IMR-90 (cell line): ENCODE data around the gene VAV3. TPM values are rescaled to one million over a fixed set of nuclear protein-coding genes. Genes with fewer than 3 reads are reported as not detected.

Experiments used
- ATAC-seq: fragments of 200-7000 bp; cut with Tn5 transposase; 2 replicates; pipeline ENCODE4 v1.9.1; 2020; ENCODE audit warnings: low read depth, mild to moderate bottlenecking, moderate library complexity
- BruUV-seq: library from RNA; stranded (reverse); fragments of 400-500 nt; replicated peaks from 2 replicates; lab custom pipeline; 2021; lab: Mats Ljungman, UMichigan
- CTCF ChIA-PET: fragments of 300-600 bp; formaldehyde crosslinking; extraction: SDS; loops from one replicate; lab custom pipeline; 2021; ENCODE audit warnings: antibody characterized with exemption; lab: Yijun Ruan, JAX
- POLR2A ChIA-PET: fragments of 300-600 bp; sonication (Branson Sonifier 250); formaldehyde crosslinking; loops from one replicate; lab custom pipeline; 2022; ENCODE audit warnings: antibody characterized with exemption; ENCODE audit not compliant: unreplicated experiment; lab: Charles Lee
- DNase-seq: peaks from one replicate; pipeline ENCODE4 v3.0.0; 2013
- H2AFZ ChIP-seq: replicated peaks from 2 replicates; pipeline ENCODE3; 2013; ENCODE audit warnings: low read length, mild to moderate bottlenecking; ENCODE audit not compliant: poor library complexity
- H2AK5ac ChIP-seq: 2 replicates; pipeline ENCODE4 v1.6.1; 2013; ENCODE audit warnings: low read depth, low read length, inconsistent platforms
- H2AK9ac ChIP-seq: replicated peaks from 2 replicates; pipeline ENCODE3; 2013; ENCODE audit warnings: mild to moderate bottlenecking, low read depth, low read length, moderate library complexity; ENCODE audit not compliant: poor library complexity
- H2BK120ac ChIP-seq: 2 replicates; pipeline ENCODE4 v1.6.1; 2013; ENCODE audit warnings: low read depth, low read length, inconsistent platforms
- H2BK15ac ChIP-seq: 3 replicates; pipeline ENCODE4 v1.6.1; 2013; ENCODE audit warnings: low read depth, low read length, inconsistent platforms
- H2BK20ac ChIP-seq: 2 replicates; pipeline ENCODE4 v1.6.1; 2013; ENCODE audit warnings: low read depth, mild to moderate bottlenecking, inconsistent platforms, low read length, moderate library complexity
- H2BK5ac ChIP-seq: 2 replicates; pipeline ENCODE4 v1.6.1; 2013; ENCODE audit warnings: mild to moderate bottlenecking, low read depth, low read length, inconsistent platforms; ENCODE audit not compliant: poor library complexity, severe bottlenecking
- H3K14ac ChIP-seq: replicated peaks from 2 replicates; pipeline ENCODE4 v1.6.1; 2013; ENCODE audit warnings: low read depth, low read length, inconsistent platforms
- H3K18ac ChIP-seq: 2 replicates; pipeline ENCODE4 v1.6.1; 2013; ENCODE audit warnings: low read depth, low read length, control low read depth
- H3K23ac ChIP-seq: 2 replicates; pipeline ENCODE4 v1.6.1; 2013; ENCODE audit warnings: low read depth, low read length, inconsistent platforms
- H3K27ac ChIP-seq: 2 replicates; pipeline ENCODE4 v1.5.1; 2013; ENCODE audit warnings: mild to moderate bottlenecking, control low read depth, low read length; ENCODE audit not compliant: insufficient read depth
- H3K27me3 ChIP-seq: 2 replicates; pipeline ENCODE4 v1.6.1; 2013; ENCODE audit warnings: low read length; ENCODE audit not compliant: control insufficient read depth, insufficient read depth
- H3K36me3 ChIP-seq: 2 replicates; pipeline ENCODE4 v1.6.1; 2013; ENCODE audit warnings: low read length, mixed read lengths; ENCODE audit not compliant: control insufficient read depth, insufficient read depth
- H3K4ac ChIP-seq: 2 replicates; pipeline ENCODE4 v1.6.1; 2013; ENCODE audit warnings: low read depth, low read length, inconsistent platforms
- H3K4me1 ChIP-seq: 2 replicates; pipeline ENCODE4 v1.6.1; 2013; ENCODE audit warnings: low read length, mixed read lengths; ENCODE audit not compliant: control insufficient read depth, insufficient read depth
- H3K4me2 ChIP-seq: 2 replicates; pipeline ENCODE4 v1.6.1; 2013; ENCODE audit warnings: low read depth, mild to moderate bottlenecking, control low read depth, low read length, moderate library complexity
- H3K4me3 ChIP-seq: 2 replicates; pipeline ENCODE4 v1.5.1; 2013; ENCODE audit warnings: low read depth, mild to moderate bottlenecking, control low read depth, low read length, moderate library complexity; ENCODE audit not compliant: insufficient read depth
- H3K56ac ChIP-seq: 2 replicates; pipeline ENCODE4 v1.6.1; 2013; ENCODE audit warnings: low read length, inconsistent platforms; ENCODE audit not compliant: insufficient read depth; ENCODE audit errors: extremely low read depth
- H3K79me1 ChIP-seq, 2 experiments: 2 replicates each; pipeline ENCODE4 v1.6.1; 2013; ENCODE audit warnings: low read length in 2 of 2, inconsistent platforms in 1 of 2, low read depth in 1 of 2
- H3K9ac ChIP-seq: 2 replicates; pipeline ENCODE4 v1.6.1; 2013; ENCODE audit warnings: low read depth, low read length, control low read depth
- H3K9me1 ChIP-seq: 2 replicates; pipeline ENCODE4 v1.6.1; 2013; ENCODE audit warnings: low read length, inconsistent platforms; ENCODE audit not compliant: insufficient read depth
- H3K9me3 ChIP-seq: 2 replicates; pipeline ENCODE4 v1.6.1; 2013; ENCODE audit warnings: low read length; ENCODE audit not compliant: control insufficient read depth, insufficient read depth
- H4K20me1 ChIP-seq: 2 replicates; pipeline ENCODE4 v1.6.1; 2013; ENCODE audit warnings: low read length, inconsistent platforms; ENCODE audit not compliant: insufficient read depth
- H4K5ac ChIP-seq: 2 replicates; pipeline ENCODE4 v1.6.1; 2013; ENCODE audit warnings: mild to moderate bottlenecking, low read depth, low read length, control low read depth
- H4K8ac ChIP-seq, 2 experiments: 2 replicates each; pipeline ENCODE4 v1.6.1; 2013; ENCODE audit warnings: low read depth in 2 of 2, low read length in 2 of 2, control low read depth in 1 of 2, inconsistent platforms in 1 of 2
- H4K91ac ChIP-seq: 2 replicates; pipeline ENCODE4 v1.6.1; 2013; ENCODE audit warnings: low read depth, low read length, inconsistent platforms; ENCODE audit not compliant: insufficient read depth
- BHLHE40 ChIP-seq: fragments of 150-350 bp; IDR thresholded peaks from 2 replicates; pipeline ENCODE4 v1.6.1; 2016; ENCODE audit warnings: mild to moderate bottlenecking, low read depth, low read length
- CEBPB ChIP-seq: IDR thresholded peaks from 2 replicates; pipeline ENCODE4 v1.6.1; 2012; ENCODE audit warnings: low read depth, low read length, improper control_type of control experiment
- CHD1 ChIP-seq: IDR thresholded peaks from 2 replicates; pipeline ENCODE4 v1.6.1; 2012; ENCODE audit warnings: low read depth, low read length, improper control_type of control experiment
- CTCF ChIP-seq: conservative IDR thresholded peaks from 2 replicates; pipeline ENCODE4 v1.5.1; 2012; ENCODE audit warnings: mild to moderate bottlenecking, low read depth, low read length, improper control_type of control experiment
- FOS ChIP-seq: fragments of 150-350 bp; IDR thresholded peaks from 2 replicates; pipeline ENCODE4 v1.6.1; 2016; ENCODE audit warnings: low read depth, low read length
- MAFK ChIP-seq: IDR thresholded peaks from 2 replicates; pipeline ENCODE4 v1.6.1; 2012; ENCODE audit warnings: low read depth, low read length, improper control_type of control experiment
- MAZ ChIP-seq: IDR thresholded peaks from 2 replicates; pipeline ENCODE4 v1.6.1; 2012; ENCODE audit warnings: low read depth, mild to moderate bottlenecking, low read length, improper control_type of control experiment, moderate library complexity, borderline replicate concordance
- MXI1 ChIP-seq: IDR thresholded peaks from 2 replicates; pipeline ENCODE4 v1.6.1; 2012; ENCODE audit warnings: low read depth, mild to moderate bottlenecking, low read length, moderate library complexity, borderline replicate concordance
- NFE2L2 ChIP-seq: fragments of 150-350 bp; IDR thresholded peaks from 2 replicates; pipeline ENCODE4 v1.6.1; 2016; ENCODE audit warnings: low read depth, mild to moderate bottlenecking, low read length
- POLR2A ChIP-seq: IDR thresholded peaks from 2 replicates; pipeline ENCODE4 v1.6.1; 2012; ENCODE audit warnings: mild to moderate bottlenecking, low read depth, low read length
- RAD21 ChIP-seq: IDR thresholded peaks from 2 replicates; pipeline ENCODE4 v1.6.1; 2012; ENCODE audit warnings: low read length, improper control_type of control experiment
- RCOR1 ChIP-seq: IDR thresholded peaks from 2 replicates; pipeline ENCODE4 v1.6.1; 2012; ENCODE audit warnings: mild to moderate bottlenecking, low read length, improper control_type of control experiment; ENCODE audit not compliant: insufficient replicate concordance
- RFX5 ChIP-seq: IDR thresholded peaks from 2 replicates; pipeline ENCODE4 v1.8.0; 2012; ENCODE audit warnings: low read depth, mild to moderate bottlenecking, low read length, moderate library complexity
- SMC3 ChIP-seq: fragments of 150-350 bp; IDR thresholded peaks from 2 replicates; pipeline ENCODE4 v1.6.1; 2016; ENCODE audit warnings: low read depth, mild to moderate bottlenecking, antibody characterized with exemption, low read length, moderate library complexity
- WGBS, 2 experiments: methylation state at CpG; one replicate each; pipeline versions ENCODE4 v1.1.5 to v1.1.7; 2013; ENCODE audit warnings: missing lambda C conversion rate in 2 of 2; ENCODE audit not compliant: insufficient read length in 1 of 2; ENCODE audit errors: extremely low coverage in 2 of 2; 5-methylcytosine and 5-hydroxymethylcytosine counted together
- dilution Hi-C: fragments of 300-500 bp; cut with HindIII; formaldehyde crosslinking; loops from one replicate; pipeline ENCODE4 v1.14.3; 2018; ENCODE audit warnings: low sequenced_read_pairs; ENCODE audit not compliant: unreplicated experiment
- in situ Hi-C: fragments of 300-500 bp; cut with MboI; formaldehyde crosslinking; loops from 3 replicates; pipeline ENCODE4 v1.14.3; 2019; ENCODE audit warnings: low sequenced_read_pairs, inconsistent platforms, mixed read lengths
- intact Hi-C: fragments of 100-400 bp; cut with micrococcal nuclease; formaldehyde crosslinking; loops from 2 replicates; pipeline ENCODE4 v1.10.0; 2022
- polyA plus RNA-seq, 3 experiments: library from polyadenylated mRNA; depleted of rRNA; stranded (reverse); fragments of >200 nt; gene quantifications; 2 replicates each; pipeline ENCODE4 v1.2.3, GENCODE V29; 2012; ENCODE audit warnings: low replicate concordance in 1 of 3
- total RNA-seq: library from RNA; depleted of rRNA; stranded (reverse); fragments of >200 nt; gene quantifications from 2 replicates; pipeline ENCODE4 v1.2.3, GENCODE V29; 2012

Gene VAV3
- total and polyA plus RNA-seq, 2 of the 4 experiments (the other 2 are of a cell fraction), result 0.12 to 0.18 TPM

DNA sequence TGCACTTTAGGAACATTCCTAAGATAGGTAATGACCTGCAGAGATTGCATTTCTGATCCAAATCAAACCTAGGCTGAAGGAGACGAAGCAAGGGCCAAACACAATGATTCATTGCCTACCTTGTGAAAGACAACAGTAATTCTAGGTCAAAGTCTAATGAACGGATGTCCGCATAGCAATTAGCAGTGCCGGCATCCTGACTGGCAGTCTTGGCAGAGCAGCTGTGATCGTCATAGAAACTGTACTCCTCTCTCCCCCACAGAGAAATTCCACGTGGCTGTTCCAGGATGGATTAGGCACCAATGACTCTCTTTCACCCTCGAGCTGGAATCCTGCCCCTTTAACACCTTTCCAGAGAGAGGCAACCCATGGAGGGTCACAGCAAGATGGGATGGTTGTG, 28.9 kb upstream of the VAV3 start:
- H3K4me2 ChIP-seq, result no peak overlapping the region
- ChIA-PET CTCF (no interaction called here), POLR2A (no interaction called here)
- H3K79me1 ChIP-seq, result no peaks in the 10 kb centered on the region
- no peak overlapping the region for H3K9ac ChIP-seq
- H3K14ac ChIP-seq, result no peak overlapping the region
- BruUV-seq, result no TSS peak
- H4K91ac ChIP-seq, result no peak overlapping the region
- dilution Hi-C loops (no loop called here), in situ Hi-C loops (no loop called here), intact Hi-C loops (no loop called here)
- H2BK15ac ChIP-seq, result no peak overlapping the region
- no peak overlapping the region for H2AK9ac ChIP-seq
- no peaks in the 10 kb centered on the region for H3K9me3 ChIP-seq
- ATAC-seq, result no peak
- H3K23ac ChIP-seq, result no peak overlapping the region
- H2AK5ac ChIP-seq, result no peak overlapping the region
- H3K4me3 ChIP-seq, result no peak overlapping the region
- H4K8ac ChIP-seq, result no peak overlapping the region
- no peak overlapping the region for H2AFZ ChIP-seq
- no peak overlapping the region for H2BK120ac ChIP-seq
- TF ChIP-seq BHLHE40 (no peak), RFX5 (no peak), CEBPB (no peak), POLR2A (no peak), SMC3 (no peak), NFE2L2 (no peak), MXI1 (no peak), RAD21 (no peak), MAFK (no peak), FOS (no peak), CHD1 (no peak), MAZ (no peak), RCOR1 (no peak), CTCF (no peak)
- no peaks in the 10 kb centered on the region for H3K4me1 ChIP-seq
- no peaks in the 10 kb centered on the region for H3K9me1 ChIP-seq
- no peaks in the 10 kb centered on the region for H4K20me1 ChIP-seq
- DNase-seq, result no peak
- no peak overlapping the region for H3K4ac ChIP-seq
- H3K56ac ChIP-seq, result no peak overlapping the region
- no peak overlapping the region for H3K27ac ChIP-seq
- H2BK20ac ChIP-seq, result no peak overlapping the region
- H3K36me3 ChIP-seq, result no peaks in the 10 kb centered on the region
- H4K5ac ChIP-seq, result no peak overlapping the region
- no peaks in the 10 kb centered on the region for H3K27me3 ChIP-seq
- WGBS, 2 experiments, result 37% methylated on average over 3 of the region's 7 CpGs; no CpG with 5 or more reads in 1 of the 2 experiments
- no peak overlapping the region for H2BK5ac ChIP-seq
- no peak overlapping the region for H3K18ac ChIP-seq
